ENCODE measurements around the gene PORCN. TPM values are rescaled to one million over a fixed set of nuclear protein-coding genes. Genes with fewer than 3 reads are reported as not detected.

Gene PORCN
- total RNA-seq, 1 experiment from 2014 or later: 4.6 TPM

- H3K27me3 Mint-ChIP-seq (ENCODE audit: insufficient read depth, unreplicated experiment): no peaks in the 10 kb centered on the region
- Histone ChIP-seq H3K4me1 (peaks cover 4% of the 10 kb centered on the region; the same call in 1 of the 2 replicates), H3K9me3 (no peaks in the 10 kb centered on the region), H3K27me3 (replicated peaks; ENCODE audit: control insufficient read depth, insufficient read depth, low read length) (no peaks in the 10 kb centered on the region), H3K4me3 (ENCODE audit: low read depth, low read length) (no peak overlapping the region), H3K36me3 (ENCODE audit: control insufficient read depth, insufficient read depth, low read length) (no peaks in the 10 kb centered on the region)
- TF ChIP-seq CTCF (IDR thresholded peaks at IDR 0.05; ENCODE audit: insufficient read depth in 1 of 2, low read depth in 1 of 2, low read length in 1 of 2, severe bottlenecking in 1 of 2, unreplicated experiment in 1 of 2): no peak
- intact Hi-C loops (cut with micrococcal nuclease; ENCODE audit: unreplicated experiment): no loop called here
- no peaks in the 10 kb centered on the region for H3K9me3 Mint-ChIP-seq (ENCODE audit: unreplicated experiment)
- POLR2A ChIA-PET: no interaction called here
- H3K36me3 Mint-ChIP-seq (ENCODE audit: insufficient read depth, unreplicated experiment): peaks cover 5% of the 10 kb centered on the region
- no peaks in the 10 kb centered on the region for H3K4me1 Mint-ChIP-seq (ENCODE audit: low read depth, unreplicated experiment)
- H3K4me3 Mint-ChIP-seq (ENCODE audit: unreplicated experiment): no peak overlapping the region
- H3K27ac Mint-ChIP-seq (ENCODE audit: unreplicated experiment): no peak overlapping the region
- BruUV-seq (replicated peaks): no TSS peak
- CTCF ChIA-PET: no interaction called here
- no peak for DNase-seq
Observed at GRCh38 chrX:48507246-48507645, 1.5 kb upstream of the PORCN start.

GRCh38 chrX:48509245-48509590 lies 426 bp downstream of the PORCN start:
- no peaks in the 10 kb centered on the region for H3K27me3 Mint-ChIP-seq (ENCODE audit: insufficient read depth, unreplicated experiment)
- no peaks in the 10 kb centered on the region for H3K9me3 Mint-ChIP-seq (ENCODE audit: unreplicated experiment)
- Histone ChIP-seq H3K4me1 (peaks cover 4% of the 10 kb centered on the region; the same call in 1 of the 2 replicates), H3K9me3 (no peaks in the 10 kb centered on the region), H3K27me3 (replicated peaks; ENCODE audit: control insufficient read depth, insufficient read depth, low read length) (no peaks in the 10 kb centered on the region), H3K4me3 (ENCODE audit: low read depth, low read length) (peak overlapping the region; percentile 61), H3K36me3 (ENCODE audit: control insufficient read depth, insufficient read depth, low read length) (no peaks in the 10 kb centered on the region)
- no peak overlapping the region for H3K27ac Mint-ChIP-seq (ENCODE audit: unreplicated experiment)
- DNase-seq: no peak
- POLR2A ChIA-PET: no interaction called here
- no TSS peak for BruUV-seq (replicated peaks)
- CTCF ChIA-PET: no interaction called here
- H3K4me1 Mint-ChIP-seq (ENCODE audit: low read depth, unreplicated experiment): no peaks in the 10 kb centered on the region
- peaks cover 5% of the 10 kb centered on the region for H3K36me3 Mint-ChIP-seq (ENCODE audit: insufficient read depth, unreplicated experiment)
- intact Hi-C loops (cut with micrococcal nuclease; ENCODE audit: unreplicated experiment): no loop called here
- H3K4me3 Mint-ChIP-seq (ENCODE audit: unreplicated experiment): peak overlapping the region; percentile 82
- TF ChIP-seq CTCF (IDR thresholded peaks at IDR 0.05; ENCODE audit: insufficient read depth in 1 of 2, low read depth in 1 of 2, low read length in 1 of 2, severe bottlenecking in 1 of 2, unreplicated experiment in 1 of 2): no peak

- intact Hi-C loops (cut with micrococcal nuclease; ENCODE audit: unreplicated experiment): no loop called here
- BruUV-seq (replicated peaks): no TSS peak
- 0 out of 2 replicates have a peak overlapping the region, but pooled peaks have one; percentile 61 for H3K4me3 ChIP-seq (ENCODE audit: low read depth, low read length)
Observed at GRCh38 chrX:48509619-48510018, 827 bp downstream of the PORCN start.

More at GRCh38 chrX:48509619-48510018, 827 bp downstream of the PORCN start:
- Histone ChIP-seq H3K4me1 (peaks cover 4% of the 10 kb centered on the region; the same call in 1 of the 2 replicates), H3K36me3 (ENCODE audit: control insufficient read depth, insufficient read depth, low read length) (no peaks in the 10 kb centered on the region), H3K9me3 (no peaks in the 10 kb centered on the region), H3K27me3 (replicated peaks; ENCODE audit: control insufficient read depth, insufficient read depth, low read length) (no peaks in the 10 kb centered on the region)
- no peak for TF ChIP-seq CTCF (IDR thresholded peaks at IDR 0.05; ENCODE audit: insufficient read depth in 1 of 2, low read depth in 1 of 2, low read length in 1 of 2, severe bottlenecking in 1 of 2, unreplicated experiment in 1 of 2)
- no peaks in the 10 kb centered on the region for H3K4me1 Mint-ChIP-seq (ENCODE audit: low read depth, unreplicated experiment)
- H3K4me3 Mint-ChIP-seq (ENCODE audit: unreplicated experiment): peak overlapping the region; percentile 82
- no peak overlapping the region for H3K27ac Mint-ChIP-seq (ENCODE audit: unreplicated experiment)
- no peak for DNase-seq
- no peaks in the 10 kb centered on the region for H3K27me3 Mint-ChIP-seq (ENCODE audit: insufficient read depth, unreplicated experiment)
- no peaks in the 10 kb centered on the region for H3K9me3 Mint-ChIP-seq (ENCODE audit: unreplicated experiment)
- ChIA-PET POLR2A (no interaction called here), CTCF (no interaction called here)
- H3K36me3 Mint-ChIP-seq (ENCODE audit: insufficient read depth, unreplicated experiment): peaks cover 5% of the 10 kb centered on the region

Measured in Caco-2 (cell line).